Liver (tissue), 9 donors: Measurements from ENCODE around the gene OPN1SW. TPM values are rescaled to one million over a fixed set of nuclear protein-coding genes. Genes with fewer than 3 reads are reported as not detected.

Source experiments
- DNase-seq: peaks from one replicate; pipeline ENCODE4 v3.0.0-alpha.2; 2017; ENCODE audit warnings: low spot score
- H3K27ac ChIP-seq, 2 donors: one replicate each; pipeline ENCODE4 v1.7.0; 2013; ENCODE audit warnings: inconsistent platforms in 2 of 2, low read length in 2 of 2, control low read depth in 1 of 2, low read depth in 1 of 2, mild to moderate bottlenecking in 1 of 2
- H3K27me3 ChIP-seq, 4 donors: one replicate each; pipeline versions ENCODE4 v1.6.1 to v1.7.0; 2013; ENCODE audit warnings: low read length in 3 of 4, inconsistent platforms in 1 of 4, mild to moderate bottlenecking in 1 of 4, moderate library complexity in 1 of 4; ENCODE audit not compliant: control insufficient read depth in 4 of 4, insufficient read depth in 4 of 4
- H3K36me3 ChIP-seq, 4 donors: one replicate each; pipeline versions ENCODE4 v1.6.1 to v1.7.0; 2013; ENCODE audit warnings: low read length in 3 of 4, mild to moderate bottlenecking in 3 of 4, low read depth in 1 of 4, moderate library complexity in 1 of 4; ENCODE audit not compliant: control insufficient read depth in 4 of 4, insufficient read depth in 3 of 4
- H3K4me1 ChIP-seq, 4 donors: one replicate each; pipeline versions ENCODE4 v1.6.1 to v1.7.0; 2013; ENCODE audit warnings: low read length in 3 of 4, mild to moderate bottlenecking in 3 of 4, moderate library complexity in 1 of 4; ENCODE audit not compliant: control insufficient read depth in 4 of 4, insufficient read depth in 4 of 4
- H3K4me3 ChIP-seq, 3 donors: one replicate each; pipeline versions ENCODE4 v1.6.1 to v1.7.0; 2013; ENCODE audit warnings: low read length in 3 of 3, control low read depth in 1 of 3, low read depth in 1 of 3, mild to moderate bottlenecking in 1 of 3
- H3K9ac ChIP-seq, 2 donors: one replicate each; pipeline ENCODE4 v1.7.0; 2013; ENCODE audit warnings: low read length in 2 of 2, mild to moderate bottlenecking in 2 of 2, moderate library complexity in 2 of 2, control low read depth in 1 of 2, low read depth in 1 of 2
- H3K9me3 ChIP-seq, 4 donors: one replicate each; pipeline versions ENCODE4 v1.6.1 to v1.7.0; 2013; ENCODE audit warnings: low read length in 3 of 4; ENCODE audit not compliant: control insufficient read depth in 4 of 4
- ATF3 ChIP-seq: IDR thresholded peaks from 2 replicates; pipeline ENCODE4 v1.6.1; 2016; ENCODE audit warnings: antibody characterized with exemption
- CTCF ChIP-seq: fragments of 150-350 bp; IDR thresholded peaks from 2 replicates; pipeline ENCODE4 v1.5.1; 2017; ENCODE audit warnings: improper control_type of control experiment, low read depth, low read length; ENCODE audit not compliant: missing input control
- EGR1 ChIP-seq, 2 donors: IDR thresholded peaks; 2 replicates each; pipeline ENCODE4 v1.6.1; 2016 to 2018; ENCODE audit warnings: antibody characterized with exemption in 2 of 2, low read depth in 2 of 2
- FOXA1 ChIP-seq: IDR thresholded peaks from 2 replicates; pipeline ENCODE4 v1.6.1; 2016; ENCODE audit warnings: antibody characterized with exemption
- FOXA2 ChIP-seq: IDR thresholded peaks from 2 replicates; pipeline ENCODE4 v1.6.1; 2016; ENCODE audit warnings: antibody characterized with exemption
- HNF4G ChIP-seq: IDR thresholded peaks from 2 replicates; pipeline ENCODE4 v1.6.1; 2016; ENCODE audit warnings: antibody characterized with exemption
- JUND ChIP-seq, 2 donors: IDR thresholded peaks; 2 replicates each; pipeline ENCODE4 v1.6.1; 2016; ENCODE audit warnings: antibody characterized with exemption in 2 of 2
- MAX ChIP-seq: IDR thresholded peaks from 2 replicates; pipeline ENCODE4 v1.6.1; 2016; ENCODE audit warnings: antibody characterized with exemption
- NR2F2 ChIP-seq: IDR thresholded peaks from 2 replicates; pipeline ENCODE4 v1.6.1; 2016; ENCODE audit warnings: antibody characterized with exemption
- RAD21 ChIP-seq, 2 donors: IDR thresholded peaks; 2 replicates each; pipeline ENCODE4 v1.6.1; 2016; ENCODE audit warnings: antibody characterized with exemption in 2 of 2, mild to moderate bottlenecking in 2 of 2
- REST ChIP-seq: IDR thresholded peaks from 2 replicates; pipeline ENCODE4 v1.6.1; 2016; ENCODE audit warnings: antibody characterized with exemption, mild to moderate bottlenecking
- RXRA ChIP-seq, 2 donors: IDR thresholded peaks; 2 replicates each; pipeline ENCODE4 v1.6.1; 2017 to 2018; ENCODE audit warnings: antibody characterized with exemption in 2 of 2, mild to moderate bottlenecking in 1 of 2
- SP1 ChIP-seq: IDR thresholded peaks from 2 replicates; pipeline ENCODE4 v1.6.1; 2018; ENCODE audit warnings: antibody characterized with exemption, mild to moderate bottlenecking
- TAF1 ChIP-seq: conservative IDR thresholded peaks from 2 replicates; pipeline ENCODE4 v1.6.1; 2016; ENCODE audit warnings: antibody characterized with exemption, mild to moderate bottlenecking
- YY1 ChIP-seq: IDR thresholded peaks from 2 replicates; pipeline ENCODE4 v1.6.1; 2016; ENCODE audit warnings: antibody characterized with exemption, mild to moderate bottlenecking
- ZBTB33 ChIP-seq: IDR thresholded peaks from 2 replicates; pipeline ENCODE4 v1.6.1; 2016; ENCODE audit warnings: antibody characterized with exemption
- WGBS: extraction: QIAGEN DNeasy Blood & Tissue Kit; methylation state at CpG from one replicate; pipeline ENCODE4 v1.1.7; 2013; 5-methylcytosine and 5-hydroxymethylcytosine counted together
- polyA plus RNA-seq, 2 donors: library from polyadenylated mRNA; stranded (reverse) in 1 of 2; unstranded in 1 of 2; fragments of 200-250 nt in 1 of 2; fragments of >200 nt in 1 of 2; fragmentation: Nextera tagmentation in 1 of 2; extraction: Ambion mirVana in 1 of 2; gene quantifications; one replicate each; pipeline versions ENCODE4 v1.2.1 to v1.2.3, GENCODE V29; 2013 to 2015
- total RNA-seq, 2 donors: library from RNA; depleted of rRNA; stranded (reverse); fragments of >200 nt; gene quantifications; one replicate each; pipeline ENCODE4 v1.2.3, GENCODE V29; 2014
- donor health status: healthy.
- donor health status: healthy.
- donor health status: healthy.
- donor health status: healthy.
- donor health status: healthy.

Gene OPN1SW
- total and polyA plus RNA-seq, 4 donors = 0.29 TPM; not detected in 3

- Histone ChIP-seq H3K4me1 (peaks cover 0 to under 1% (median 0%) of the 10 kb centered on the region in 4 donors), H3K4me3 (no peak overlapping the region), H3K27me3 (no peaks in the 10 kb centered on the region), H3K9me3 (no peaks in the 10 kb centered on the region), H3K36me3 (peaks cover 7 to 55% (median 40%) of the 10 kb centered on the region in 4 donors), H3K9ac (no peak overlapping the region), H3K27ac (no peak overlapping the region)
- no peak for TF ChIP-seq SP1
- TF ChIP-seq YY1 = no peak
- no peak for TF ChIP-seq MAX
- TF ChIP-seq FOXA2 = no peak
- TF ChIP-seq HNF4G = no peak
- TF ChIP-seq NR2F2 = no peak
- no peak for TF ChIP-seq JUND (IDR thresholded peaks at IDR 0.05)
- DNase-seq = no peak
- 97% methylated on average over 2 of the region's 2 CpGs for WGBS
Observed at GRCh38 chr7:128755075-128755818, 20.3 kb downstream of the OPN1SW start.

- H3K27ac ChIP-seq = no peak overlapping the region
- no peak overlapping the region for H3K4me3 ChIP-seq
- no peaks in the 10 kb centered on the region for H3K27me3 ChIP-seq
- WGBS = 96% methylated on average over 1 of the region's 1 CpG
- TF ChIP-seq RXRA (IDR thresholded peaks at IDR 0.05) (no peak), JUND (IDR thresholded peaks at IDR 0.05) (no peak), FOXA2 (no peak), TAF1 (no peak), FOXA1 (no peak), HNF4G (no peak), EGR1 (IDR thresholded peaks at IDR 0.05; ENCODE audit: low read depth in 2 of 2) (no peak), ZBTB33 (no peak), YY1 (no peak), SP1 (no peak), REST (no peak), RAD21 (IDR thresholded peaks at IDR 0.05) (no peak), MAX (no peak), ATF3 (no peak), CTCF (no peak)
- H3K9ac ChIP-seq = no peak overlapping the region
- H3K36me3 ChIP-seq = peaks cover 5 to 56% (median 44%) of the 10 kb centered on the region in 4 donors
- H3K4me1 ChIP-seq = peaks cover 0 to 4% (median 0%) of the 10 kb centered on the region in 4 donors
- no peaks in the 10 kb centered on the region for H3K9me3 ChIP-seq
- DNase-seq = no peak
Observed at GRCh38 chr7:128752251-128752650, 23.3 kb downstream of the OPN1SW start.
